H1 (cell line): ENCODE measurements around the gene NEUROG1. TPM values are rescaled to one million over a fixed set of nuclear protein-coding genes. Genes with fewer than 3 reads are reported as not detected.

Experiments used
- CTCF ChIA-PET: fragments of 300-600 bp; sonication (Branson Sonifier 250); formaldehyde crosslinking; loops from one replicate; lab custom pipeline; 2021; ENCODE audit not compliant: partially characterized antibody; lab: Charles Lee
- POLR2A ChIA-PET: fragments of 300-600 bp; sonication (Branson Sonifier 250); formaldehyde crosslinking; loops from one replicate; lab custom pipeline; 2021; ENCODE audit warnings: inconsistent platforms; ENCODE audit not compliant: partially characterized antibody; lab: Charles Lee
- DNase-seq, 2 experiments: peaks; one replicate each; pipeline versions ENCODE4 v3.0.0 to v3.0.0-alpha.2; 2010 to 2022; ENCODE audit warnings: low spot score in 2 of 2, low read depth in 1 of 2, mixed read lengths in 1 of 2
- FAIRE-seq: peaks from 2 replicates; lab custom pipeline; 2011; peaks lifted over from hg19 to GRCh38; lab: Jason Lieb, UNC
- H2AFZ ChIP-seq: 2 replicates; pipeline ENCODE4 v1.8.1; 2012; ENCODE audit warnings: low read length, inconsistent platforms
- H2AK5ac ChIP-seq: 2 replicates; pipeline ENCODE4 v1.6.1; 2013; ENCODE audit warnings: low read depth, low read length
- H2BK120ac ChIP-seq: replicated peaks from 2 replicates; pipeline ENCODE3; 2013; ENCODE audit warnings: low read depth, low read length, inconsistent platforms
- H2BK12ac ChIP-seq: 2 replicates; pipeline ENCODE4 v1.6.1; 2013; ENCODE audit warnings: low read depth, low read length
- H2BK15ac ChIP-seq: 2 replicates; pipeline ENCODE4 v1.6.1; 2013; ENCODE audit warnings: low read length
- H2BK20ac ChIP-seq: 2 replicates; pipeline ENCODE4 v1.6.1; 2013; ENCODE audit warnings: low read length
- H2BK5ac ChIP-seq: 2 replicates; pipeline ENCODE4 v1.6.1; 2013; ENCODE audit warnings: low read depth, low read length
- H3K14ac ChIP-seq: 2 replicates; pipeline ENCODE4 v1.6.1; 2013; ENCODE audit warnings: inconsistent platforms; ENCODE audit not compliant: insufficient read length
- H3K18ac ChIP-seq: 2 replicates; pipeline ENCODE4 v1.6.1; 2013; ENCODE audit warnings: low read length; ENCODE audit errors: extremely low read depth
- H3K23ac ChIP-seq: 2 replicates; pipeline ENCODE4 v1.6.1; 2013; ENCODE audit warnings: inconsistent platforms; ENCODE audit not compliant: insufficient read length
- H3K23me2 ChIP-seq: 2 replicates; pipeline ENCODE4 v1.6.1; 2013; ENCODE audit warnings: low read depth, low read length
- H3K27ac ChIP-seq: 2 replicates; pipeline ENCODE4 v1.6.1; 2011; ENCODE audit warnings: low read depth, low read length, inconsistent platforms
- H3K27me3 ChIP-seq, 4 experiments: replicated peaks in 1 of 4; 1 replicate in 1 of 4; 2 replicates in 3 of 4; pipeline versions ENCODE4 v1.6.1 to v1.8.1; 2011 to 2013; ENCODE audit warnings: low read length in 3 of 4, mild to moderate bottlenecking in 3 of 4, inconsistent platforms in 2 of 4, mixed read lengths in 2 of 4, moderate library complexity in 1 of 4; ENCODE audit not compliant: control insufficient read depth in 3 of 4, insufficient read depth in 3 of 4; ENCODE audit errors: extremely low read depth in 1 of 4
- H3K36me3 ChIP-seq, 4 experiments: 2 replicates each; pipeline versions ENCODE4 v1.6.1 to v1.8.1; 2011 to 2013; ENCODE audit warnings: mild to moderate bottlenecking in 4 of 4, low read length in 3 of 4, moderate library complexity in 2 of 4, control low read depth in 1 of 4, inconsistent platforms in 1 of 4; ENCODE audit not compliant: insufficient read depth in 4 of 4, control insufficient read depth in 2 of 4
- H3K4ac ChIP-seq: replicated peaks from 2 replicates; pipeline ENCODE3; 2013; ENCODE audit warnings: low read length, low read depth, mixed read lengths, inconsistent platforms; ENCODE audit not compliant: insufficient read length
- H3K4me1 ChIP-seq, 4 experiments: replicated peaks in 1 of 4; 1 replicate in 1 of 4; 2 replicates in 3 of 4; pipeline versions ENCODE4 v1.6.1 to v1.8.1; 2011 to 2013; ENCODE audit warnings: low read length in 3 of 4, inconsistent platforms in 2 of 4, mixed read lengths in 1 of 4; ENCODE audit not compliant: insufficient read depth in 4 of 4, control insufficient read depth in 3 of 4
- H3K4me2 ChIP-seq, 2 experiments: 2 replicates each; pipeline versions ENCODE4 v1.6.1 to v1.8.1; 2011 to 2013; ENCODE audit warnings: low read depth in 2 of 2, low read length in 2 of 2, control low read depth in 1 of 2, inconsistent platforms in 1 of 2, mild to moderate bottlenecking in 1 of 2; ENCODE audit not compliant: insufficient read depth in 1 of 2
- H3K4me3 ChIP-seq, 4 experiments: fragments of 200-600, 300-600 bp in 1 of 4; sonication (generic), shearing (Covaris generic), sonication (Bioruptor Twin) in 1 of 4; 2 replicates each; pipeline versions ENCODE4 v1.5.1 to v1.8.1; 2011 to 2016; ENCODE audit warnings: low read length in 4 of 4, low read depth in 3 of 4, control low read depth in 2 of 4, inconsistent platforms in 2 of 4, mild to moderate bottlenecking in 2 of 4, mixed read lengths in 1 of 4, moderate library complexity in 1 of 4; ENCODE audit not compliant: insufficient read depth in 2 of 4; ENCODE audit errors: extremely low read depth in 1 of 4
- H3K56ac ChIP-seq: replicated peaks from 2 replicates; pipeline ENCODE3; 2013; ENCODE audit warnings: low read depth, mild to moderate bottlenecking, mixed read lengths, low read length, inconsistent platforms; ENCODE audit not compliant: insufficient read length
- H3K79me1 ChIP-seq: 2 replicates; pipeline ENCODE4 v1.6.1; 2013; ENCODE audit warnings: low read depth, low read length, control low read depth
- H3K79me2 ChIP-seq, 2 experiments: 2 replicates each; pipeline versions ENCODE4 v1.6.1 to v1.8.1; 2012 to 2013; ENCODE audit warnings: low read length in 2 of 2, mild to moderate bottlenecking in 2 of 2, inconsistent platforms in 1 of 2; ENCODE audit not compliant: insufficient read depth in 2 of 2, control insufficient read depth in 1 of 2
- H3K9ac ChIP-seq, 4 experiments: replicated peaks in 1 of 4; 1 replicate in 1 of 4; 2 replicates in 3 of 4; pipeline versions ENCODE4 v1.6.1 to v1.8.1; 2011 to 2013; ENCODE audit warnings: low read depth in 3 of 4, low read length in 3 of 4, control low read depth in 2 of 4, mild to moderate bottlenecking in 2 of 4, moderate library complexity in 2 of 4, inconsistent platforms in 1 of 4; ENCODE audit errors: extremely low read depth in 1 of 4
- H3K9me3 ChIP-seq, 2 experiments: 2 replicates each; pipeline versions ENCODE4 v1.6.1 to v1.8.1; 2012 to 2013; ENCODE audit warnings: mild to moderate bottlenecking in 2 of 2, moderate library complexity in 2 of 2, control low read depth in 1 of 2, inconsistent platforms in 1 of 2, low read depth in 1 of 2, low read length in 1 of 2, mixed read lengths in 1 of 2; ENCODE audit not compliant: insufficient read depth in 2 of 2
- H4K20me1 ChIP-seq, 2 experiments: replicated peaks in 1 of 2; 2 replicates each; pipeline versions ENCODE3 to v1.8.1; 2011 to 2013; ENCODE audit warnings: inconsistent platforms in 2 of 2, low read length in 2 of 2, mild to moderate bottlenecking in 1 of 2; ENCODE audit not compliant: insufficient read depth in 2 of 2, control insufficient read depth in 1 of 2
- H4K5ac ChIP-seq: 2 replicates; pipeline ENCODE4 v1.6.1; 2013; ENCODE audit warnings: low read length, low read depth, mixed read lengths, inconsistent platforms; ENCODE audit not compliant: insufficient read length
- H4K8ac ChIP-seq: 2 replicates; pipeline ENCODE4 v1.8.0; 2013; ENCODE audit warnings: mild to moderate bottlenecking, moderate library complexity, low read length, inconsistent platforms; ENCODE audit not compliant: insufficient read depth; ENCODE audit errors: extremely low read depth
- H4K91ac ChIP-seq: replicated peaks from 2 replicates; pipeline ENCODE3; 2013; ENCODE audit warnings: low read length, mixed read lengths, inconsistent platforms; ENCODE audit not compliant: insufficient read length
- BACH1 ChIP-seq: IDR thresholded peaks from 2 replicates; pipeline ENCODE4 v1.6.1; 2012; ENCODE audit warnings: low read length, improper control_type of control experiment
- HDAC6 ChIP-seq: IDR thresholded peaks from one replicate; pipeline ENCODE4 v1.7.1; 2012; ENCODE audit warnings: low read depth, mild to moderate bottlenecking, inconsistent platforms, low read length, moderate library complexity
- JUN ChIP-seq: IDR thresholded peaks from 2 replicates; pipeline ENCODE4 v1.6.1; 2011; ENCODE audit warnings: low read depth, mild to moderate bottlenecking, improper control_type of control experiment, low read length
- KDM5A ChIP-seq: fragments of 200-600 bp; IDR thresholded peaks from 2 replicates; pipeline ENCODE4 v1.7.1; 2012; ENCODE audit warnings: mild to moderate bottlenecking, low read length, inconsistent platforms, mixed read lengths
- NANOG ChIP-seq: IDR thresholded peaks from 2 replicates; pipeline ENCODE4 v1.6.1; 2011; ENCODE audit warnings: low read length, low read depth, mild to moderate bottlenecking, inconsistent platforms; ENCODE audit not compliant: insufficient read depth, poor library complexity, severe bottlenecking
- SIRT6 ChIP-seq: IDR thresholded peaks from one replicate; pipeline ENCODE4 v1.7.1; 2012; ENCODE audit warnings: low read length, inconsistent platforms
- WGBS, 2 experiments: shearing (Covaris generic) in 1 of 2; methylation state at CpG; one replicate each; pipeline versions ENCODE4 v1.1.6 to v1.1.7; 2013 to 2015; ENCODE audit warnings: low lambda C conversion rate in 2 of 2, mixed read lengths in 2 of 2, inconsistent platforms in 1 of 2, low coverage in 1 of 2, missing lambda C conversion rate in 1 of 2; ENCODE audit not compliant: insufficient replicate concordance in 2 of 2, insufficient coverage in 1 of 2, insufficient read length in 1 of 2; ENCODE audit errors: extremely low coverage in 1 of 2, missing lambda C conversion rate in 1 of 2; 5-methylcytosine and 5-hydroxymethylcytosine counted together
- polyA plus RNA-seq, 7 experiments: library from polyadenylated mRNA; depleted of rRNA in 3 of 7; stranded (reverse) in 5 of 7; unstranded in 2 of 7; fragments of >200 nt in 5 of 7; fragments of 200-250 nt in 2 of 7; gene quantifications; 1 replicate in 5 of 7; 2 replicates in 1 of 7; 4 replicates in 1 of 7; pipeline versions ENCODE4 v1.2.1 to v1.2.3, GENCODE V29; 2011 to 2013; ENCODE audit warnings: missing spikeins in 2 of 7, mixed read lengths in 2 of 7
- total RNA-seq: library from RNA; stranded (reverse); fragmentation: NEBNext Ultra II Directional; extraction: Animal tissue kit (Norgen Biotek cat#: 25700); gene quantifications from 2 replicates; pipeline ENCODE4 v1.2.1, GENCODE V29; 2021

NEUROG1 gene
- total and polyA plus RNA-seq, 2 of the 8 experiments (the other 6 are each of a cell fraction or from before 2014, with no cell fraction given), result not detected

GRCh38 chr5:135557076-135557838 lies 21.5 kb upstream of the NEUROG1 start:
- Histone ChIP-seq H3K79me1 (no peaks in the 10 kb centered on the region), H4K8ac (no peak overlapping the region), H4K91ac (no peak overlapping the region), H3K18ac (no peak overlapping the region), H3K27me3 (peaks cover 0 to 3% (median 0%) of the 10 kb centered on the region in 4 experiments; a peak in 3 of 7 replicates), H4K20me1 (no peaks in the 10 kb centered on the region), H3K27ac (no peak overlapping the region), H2AK5ac (no peak overlapping the region), H3K36me3 (no peaks in the 10 kb centered on the region), H2BK120ac (no peak overlapping the region), H2BK5ac (no peak overlapping the region), H3K23me2 (no peaks in the 10 kb centered on the region), H3K4me3 (no peak overlapping the region), H4K5ac (no peak overlapping the region), H3K9ac (no peak overlapping the region), H3K23ac (no peak overlapping the region), H2AFZ (no peak overlapping the region), H3K4me2 (no peak overlapping the region), H2BK12ac (no peak overlapping the region)
- DNase-seq, result no peak
- WGBS, 2 experiments, result 84% methylated on average over 11 of the region's 11 CpGs; no CpG with 5 or more reads in 1 of the 2 experiments
- no peak for TF ChIP-seq NANOG
- no peak for TF ChIP-seq SIRT6
- no peak for TF ChIP-seq JUN
- no peak for TF ChIP-seq BACH1
- TF ChIP-seq KDM5A, result no peak
- TF ChIP-seq HDAC6, result no peak
- TF ChIP-seq, all 59 proteins: peak for 0
- Histone ChIP-seq H3K79me2 (no peaks in the 10 kb centered on the region), H2BK15ac (no peak overlapping the region), H3K14ac (no peak overlapping the region), H3K56ac (no peak overlapping the region), H3K4me1 (peaks cover 0 to 2% (median 0%) of the 10 kb centered on the region in 4 experiments; a peak in 2 of 7 replicates), H3K4ac (no peak overlapping the region), H2BK20ac (no peak overlapping the region), H3K9me3 (no peaks in the 10 kb centered on the region)
- ChIA-PET POLR2A (no interaction called here), CTCF (interaction anchor here (1.2 to 20.6 kb wide), 7 partner anchors 9 to 272 kb away, joined by 3 to 778 read pairs (median 248); partner anchors contain the start of genes CXCL14, SLC25A48 and TIFAB)
- FAIRE-seq, result no peak
